Panc1 (cell line): ENCODE data around the gene ASB7. TPM values are rescaled to one million over a fixed set of nuclear protein-coding genes. Genes with fewer than 3 reads are reported as not detected.

Experiments used
- ATAC-seq: fragments of 200-7000 bp; cut with Tn5 transposase; 2 replicates; pipeline ENCODE4 v1.9.1; 2020; ENCODE audit warnings: mild to moderate bottlenecking, moderate library complexity
- BruUV-seq: library from RNA; stranded (reverse); fragments of 400-500 nt; replicated peaks from 2 replicates; lab custom pipeline; 2021; lab: Mats Ljungman, UMichigan
- CTCF ChIA-PET: fragments of 300-600 bp; sonication (Branson Sonifier 250); formaldehyde crosslinking; loops from one replicate; lab custom pipeline; 2022; ENCODE audit warnings: antibody characterized with exemption; lab: Charles Lee
- POLR2A ChIA-PET: fragments of 300-600 bp; sonication (Branson Sonifier 250); formaldehyde crosslinking; loops from one replicate; lab custom pipeline; 2022; ENCODE audit warnings: antibody characterized with exemption; lab: Charles Lee
- DNase-seq: peaks from one replicate; pipeline ENCODE4 v3.0.0-alpha.2; 2010; ENCODE audit warnings: low read depth, low spot score
- H3K27ac ChIP-seq: 2 replicates; pipeline ENCODE4 v1.5.1; 2011; ENCODE audit warnings: mild to moderate bottlenecking, low read length, inconsistent platforms
- H3K27me3 ChIP-seq: fragments of 200-500 bp; sonication (Bioruptor generic); 2 replicates; pipeline ENCODE4 v1.6.0; 2014; ENCODE audit warnings: low read length, inconsistent platforms; ENCODE audit not compliant: control insufficient read depth, insufficient read depth
- H3K36me3 ChIP-seq: fragments of 200-500 bp; sonication (Bioruptor generic); 2 replicates; pipeline ENCODE4 v1.5.1; 2014; ENCODE audit warnings: inconsistent platforms, mild to moderate bottlenecking, low read length, moderate library complexity; ENCODE audit not compliant: control insufficient read depth, insufficient read depth
- H3K4me1 ChIP-seq: 2 replicates; pipeline ENCODE4 v1.5.1; 2011; ENCODE audit warnings: inconsistent platforms, mild to moderate bottlenecking, low read length, moderate library complexity; ENCODE audit not compliant: control insufficient read depth, insufficient read depth
- H3K4me3 ChIP-seq, 2 experiments: 2 replicates each; pipeline ENCODE4 v1.5.1; 2011 to 2012; ENCODE audit warnings: low read depth in 2 of 2, low read length in 2 of 2, mild to moderate bottlenecking in 2 of 2, inconsistent platforms in 1 of 2, moderate library complexity in 1 of 2
- H3K9me3 ChIP-seq: fragments of 200-500 bp; sonication (Bioruptor generic); 2 replicates; pipeline ENCODE4 v1.5.1; 2014; ENCODE audit warnings: low read depth, mild to moderate bottlenecking, inconsistent platforms, low read length, moderate library complexity; ENCODE audit not compliant: control insufficient read depth, insufficient read depth
- POLR2AphosphoS5 ChIP-seq: IDR thresholded peaks from 2 replicates; pipeline ENCODE4 v1.6.1; 2012; ENCODE audit warnings: mild to moderate bottlenecking, low read depth, low read length, moderate library complexity
- SIN3A ChIP-seq: IDR thresholded peaks from 2 replicates; pipeline ENCODE4 v1.6.1; 2012; ENCODE audit warnings: low read depth, mild to moderate bottlenecking, low read length, moderate library complexity, borderline replicate concordance; ENCODE audit not compliant: insufficient read depth
- TCF7L2 ChIP-seq: IDR thresholded peaks from 2 replicates; pipeline ENCODE4 v1.6.1; 2011; ENCODE audit warnings: mild to moderate bottlenecking, low read depth, low read length, inconsistent platforms
- in situ Hi-C: cut with HindIII; loops from 2 replicates; pipeline ENCODE4 v1.10.0; 2016; ENCODE audit warnings: low sequenced_read_pairs, low pct_unique_long_range_greater_than_20kb
- intact Hi-C: fragments of 100-400 bp; cut with micrococcal nuclease; formaldehyde crosslinking; loops from one replicate; pipeline ENCODE4 v1.10.0; 2022; ENCODE audit not compliant: unreplicated experiment
- total RNA-seq: library from RNA; stranded (reverse); gene quantifications from one replicate; pipeline ENCODE4 v1.2.1, GENCODE V29; 2021; ENCODE audit not compliant: unreplicated experiment
- TF ChIP-seq, protein P1 (sequence below), 2 experiments: IDR thresholded peaks; 2 replicates each; pipeline ENCODE4 v1.6.1; 2011 to 2012; ENCODE audit warnings: low read depth in 2 of 2, control low read depth in 1 of 2, low read length in 1 of 2, mild to moderate bottlenecking in 1 of 2, moderate library complexity in 1 of 2; ENCODE audit not compliant: insufficient read depth in 1 of 2
- TF ChIP-seq, protein P2 (sequence below): fragments of 450-650 bp; IDR thresholded peaks from 2 replicates; pipeline ENCODE4 v1.5.1; 2017; ENCODE audit warnings: mild to moderate bottlenecking

The ASB7 gene
- total RNA-seq, 1 experiment from 2014 or later: 18.1 TPM

DNA sequence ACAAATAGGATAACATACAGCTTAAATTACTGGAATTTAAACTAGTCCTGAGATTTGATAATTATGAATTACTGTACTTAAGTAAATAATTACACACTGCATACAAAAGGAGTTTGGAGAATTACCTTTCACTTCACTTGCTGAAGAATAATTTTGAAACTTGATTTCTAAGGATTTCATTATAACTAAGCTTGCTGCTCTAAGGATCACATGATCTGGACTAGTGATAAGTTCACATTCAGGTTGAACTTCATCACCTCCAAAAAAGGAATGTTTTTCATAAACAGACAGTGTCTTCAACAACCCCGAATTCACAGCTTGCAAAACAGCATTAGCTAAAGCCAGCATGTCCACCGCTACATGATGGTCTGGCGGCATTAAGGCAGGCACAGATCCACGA, 28.9 kb upstream of the ASB7 start:
- no TSS peak for BruUV-seq
- TF ChIP-seq, protein P1, sequence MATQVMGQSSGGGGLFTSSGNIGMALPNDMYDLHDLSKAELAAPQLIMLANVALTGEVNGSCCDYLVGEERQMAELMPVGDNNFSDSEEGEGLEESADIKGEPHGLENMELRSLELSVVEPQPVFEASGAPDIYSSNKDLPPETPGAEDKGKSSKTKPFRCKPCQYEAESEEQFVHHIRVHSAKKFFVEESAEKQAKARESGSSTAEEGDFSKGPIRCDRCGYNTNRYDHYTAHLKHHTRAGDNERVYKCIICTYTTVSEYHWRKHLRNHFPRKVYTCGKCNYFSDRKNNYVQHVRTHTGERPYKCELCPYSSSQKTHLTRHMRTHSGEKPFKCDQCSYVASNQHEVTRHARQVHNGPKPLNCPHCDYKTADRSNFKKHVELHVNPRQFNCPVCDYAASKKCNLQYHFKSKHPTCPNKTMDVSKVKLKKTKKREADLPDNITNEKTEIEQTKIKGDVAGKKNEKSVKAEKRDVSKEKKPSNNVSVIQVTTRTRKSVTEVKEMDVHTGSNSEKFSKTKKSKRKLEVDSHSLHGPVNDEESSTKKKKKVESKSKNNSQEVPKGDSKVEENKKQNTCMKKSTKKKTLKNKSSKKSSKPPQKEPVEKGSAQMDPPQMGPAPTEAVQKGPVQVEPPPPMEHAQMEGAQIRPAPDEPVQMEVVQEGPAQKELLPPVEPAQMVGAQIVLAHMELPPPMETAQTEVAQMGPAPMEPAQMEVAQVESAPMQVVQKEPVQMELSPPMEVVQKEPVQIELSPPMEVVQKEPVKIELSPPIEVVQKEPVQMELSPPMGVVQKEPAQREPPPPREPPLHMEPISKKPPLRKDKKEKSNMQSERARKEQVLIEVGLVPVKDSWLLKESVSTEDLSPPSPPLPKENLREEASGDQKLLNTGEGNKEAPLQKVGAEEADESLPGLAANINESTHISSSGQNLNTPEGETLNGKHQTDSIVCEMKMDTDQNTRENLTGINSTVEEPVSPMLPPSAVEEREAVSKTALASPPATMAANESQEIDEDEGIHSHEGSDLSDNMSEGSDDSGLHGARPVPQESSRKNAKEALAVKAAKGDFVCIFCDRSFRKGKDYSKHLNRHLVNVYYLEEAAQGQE (IDR thresholded peaks at IDR 0.05; ENCODE audit: insufficient read depth in 1 of 2, low read depth in 2 of 2, low read length in 1 of 2): no peak
- no peak for TF ChIP-seq SIN3A
- no peak for TF ChIP-seq POLR2AphosphoS5
- no peak for TF ChIP-seq TCF7L2
- TF ChIP-seq, protein P2, sequence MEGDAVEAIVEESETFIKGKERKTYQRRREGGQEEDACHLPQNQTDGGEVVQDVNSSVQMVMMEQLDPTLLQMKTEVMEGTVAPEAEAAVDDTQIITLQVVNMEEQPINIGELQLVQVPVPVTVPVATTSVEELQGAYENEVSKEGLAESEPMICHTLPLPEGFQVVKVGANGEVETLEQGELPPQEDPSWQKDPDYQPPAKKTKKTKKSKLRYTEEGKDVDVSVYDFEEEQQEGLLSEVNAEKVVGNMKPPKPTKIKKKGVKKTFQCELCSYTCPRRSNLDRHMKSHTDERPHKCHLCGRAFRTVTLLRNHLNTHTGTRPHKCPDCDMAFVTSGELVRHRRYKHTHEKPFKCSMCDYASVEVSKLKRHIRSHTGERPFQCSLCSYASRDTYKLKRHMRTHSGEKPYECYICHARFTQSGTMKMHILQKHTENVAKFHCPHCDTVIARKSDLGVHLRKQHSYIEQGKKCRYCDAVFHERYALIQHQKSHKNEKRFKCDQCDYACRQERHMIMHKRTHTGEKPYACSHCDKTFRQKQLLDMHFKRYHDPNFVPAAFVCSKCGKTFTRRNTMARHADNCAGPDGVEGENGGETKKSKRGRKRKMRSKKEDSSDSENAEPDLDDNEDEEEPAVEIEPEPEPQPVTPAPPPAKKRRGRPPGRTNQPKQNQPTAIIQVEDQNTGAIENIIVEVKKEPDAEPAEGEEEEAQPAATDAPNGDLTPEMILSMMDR: no peak
- in situ Hi-C loops (no loop called here), intact Hi-C loops (no loop called here)
- Histone ChIP-seq H3K27ac (no peak overlapping the region), H3K27me3 (no peaks in the 10 kb centered on the region), H3K9me3 (no peaks in the 10 kb centered on the region), H3K4me3 (no peak overlapping the region), H3K4me1 (no peaks in the 10 kb centered on the region), H3K36me3 (peaks cover 7% of the 10 kb centered on the region)
- ATAC-seq (no peak), DNase-seq (no peak)
- ChIA-PET POLR2A (no interaction called here), CTCF (interaction anchor here (0.7 to 2.4 kb wide), 3 partner anchors 84 to 224 kb away, joined by 4 to 13 read pairs (median 5); no protein-coding TSS in a partner anchor)

DNA sequence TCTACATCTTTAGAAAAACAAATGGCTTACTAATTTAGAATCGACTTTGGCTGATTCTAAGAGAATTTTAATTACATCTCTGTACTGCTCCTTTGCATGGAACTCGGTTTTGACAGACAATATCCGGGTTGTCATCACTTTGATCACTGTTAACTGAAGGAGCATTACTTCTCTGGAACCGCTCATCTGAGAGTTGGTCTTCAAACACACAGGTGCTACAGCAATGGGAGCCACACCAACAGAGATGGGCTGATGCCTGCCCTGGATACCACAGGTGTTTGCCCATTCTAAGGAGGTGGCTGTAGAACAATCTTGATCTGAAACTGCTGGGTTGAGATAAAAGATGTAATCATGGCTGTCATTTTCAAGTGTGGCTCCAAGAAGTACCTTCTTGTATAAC, 22.0 kb upstream of the ASB7 start:
- DNase-seq (no peak), ATAC-seq (no peak)
- Histone ChIP-seq H3K9me3 (peaks cover 3% of the 10 kb centered on the region), H3K4me3 (no peak overlapping the region), H3K36me3 (peaks cover 2% of the 10 kb centered on the region; the same call in 1 of the 2 replicates), H3K4me1 (no peaks in the 10 kb centered on the region), H3K27ac (no peak overlapping the region), H3K27me3 (no peaks in the 10 kb centered on the region)
- POLR2A ChIA-PET: no interaction called here
- CTCF ChIA-PET: no interaction called here
- intact Hi-C loops (no loop called here), in situ Hi-C loops (no loop called here)
- no TSS peak for BruUV-seq
- TF ChIP-seq, protein P2: no peak
- TF ChIP-seq POLR2AphosphoS5: no peak
- no peak for TF ChIP-seq TCF7L2
- no peak for TF ChIP-seq SIN3A
- TF ChIP-seq, protein P1 (IDR thresholded peaks at IDR 0.05; ENCODE audit: insufficient read depth in 1 of 2, low read depth in 2 of 2, low read length in 1 of 2): no peak
